GM23248 (cell line): Measurements from ENCODE around the gene USP12. TPM values are rescaled to one million over a fixed set of nuclear protein-coding genes. Genes with fewer than 3 reads are reported as not detected.

ENCODE experiments used
- DNase-seq: peaks from one replicate; pipeline ENCODE4 v3.0.0-alpha.2; 2015
- H2AFZ ChIP-seq: fragments of 200-600 bp; sonication (generic); 2 replicates; pipeline ENCODE4 v1.6.1; 2016; ENCODE audit warnings: antibody characterized with exemption
- H3F3A ChIP-seq: fragments of 200-600 bp; sonication (generic); 2 replicates; pipeline ENCODE4 v1.6.1; 2016; ENCODE audit warnings: mild to moderate bottlenecking, antibody characterized with exemption, mixed run types; ENCODE audit not compliant: insufficient read depth
- H3K27ac ChIP-seq: fragments of 200-600 bp; sonication (generic); 2 replicates; pipeline ENCODE4 v1.5.1; 2016; ENCODE audit warnings: mild to moderate bottlenecking
- H3K27me3 ChIP-seq: fragments of 200-600 bp; sonication (generic); replicated peaks from 2 replicates; pipeline ENCODE4 v1.6.1; 2016; ENCODE audit warnings: mild to moderate bottlenecking; ENCODE audit not compliant: insufficient read depth
- H3K36me3 ChIP-seq: fragments of 200-600 bp; sonication (generic); 2 replicates; pipeline ENCODE4 v1.6.1; 2016; ENCODE audit warnings: low read depth, mild to moderate bottlenecking
- H3K4me1 ChIP-seq: fragments of 200-600 bp; sonication (generic); 2 replicates; pipeline ENCODE4 v1.6.1; 2016; ENCODE audit warnings: mild to moderate bottlenecking; ENCODE audit not compliant: insufficient read depth
- H3K4me2 ChIP-seq: fragments of 200-600 bp; sonication (generic); one replicate; pipeline ENCODE4 v1.6.1; 2016; ENCODE audit warnings: mild to moderate bottlenecking; ENCODE audit not compliant: unreplicated experiment
- H3K4me3 ChIP-seq: fragments of 200-600 bp; sonication (generic); 2 replicates; pipeline ENCODE4 v1.5.1; 2016; ENCODE audit warnings: mild to moderate bottlenecking
- H3K79me2 ChIP-seq: fragments of 200-600 bp; sonication (generic); 2 replicates; pipeline ENCODE4 v1.6.1; 2016; ENCODE audit warnings: mild to moderate bottlenecking; ENCODE audit not compliant: insufficient read depth
- H3K9ac ChIP-seq: fragments of 200-600 bp; sonication (generic); 2 replicates; pipeline ENCODE4 v1.6.1; 2016; ENCODE audit warnings: mild to moderate bottlenecking
- H3K9me2 ChIP-seq: fragments of 200-600 bp; sonication (generic); 2 replicates; pipeline ENCODE4 v1.6.1; 2016; ENCODE audit warnings: mixed run types, mild to moderate bottlenecking, moderate library complexity; ENCODE audit not compliant: insufficient read depth
- H3K9me3 ChIP-seq: fragments of 200-600 bp; sonication (generic); one replicate; pipeline ENCODE4 v1.6.1; 2017; ENCODE audit warnings: low read depth
- H4K20me1 ChIP-seq: fragments of 200-600 bp; sonication (generic); 2 replicates; pipeline ENCODE4 v1.6.0; 2016; ENCODE audit not compliant: insufficient read depth
- EZH2 ChIP-seq: fragments of 200-600 bp; sonication (generic); IDR thresholded peaks from 2 replicates; pipeline ENCODE4 v1.6.1; 2018; ENCODE audit warnings: antibody characterized with exemption, mild to moderate bottlenecking; ENCODE audit not compliant: insufficient read depth, poor library complexity, severe bottlenecking
- EZH2phosphoT487 ChIP-seq: fragments of 200-600 bp; sonication (generic); IDR thresholded peaks from 2 replicates; pipeline ENCODE4 v1.6.1; 2018; ENCODE audit warnings: antibody characterized with exemption, moderate library complexity, mild to moderate bottlenecking, low read depth; ENCODE audit not compliant: insufficient read depth
- WGBS, 2 experiments: methylation state at CpG; one replicate each; pipeline ENCODE4 v1.1.6; 2015 to 2017; ENCODE audit warnings: low lambda C conversion rate in 2 of 2, low coverage in 1 of 2; ENCODE audit errors: missing lambda C conversion rate in 2 of 2; 5-methylcytosine and 5-hydroxymethylcytosine counted together
- in situ Hi-C: fragments of 300-500 bp; cut with MboI; formaldehyde crosslinking; loops from 2 replicates; pipeline ENCODE4 v1.15.0; 2020
- polyA plus RNA-seq: library from polyadenylated mRNA; unstranded; fragments of >200 nt; fragmentation: Nextera tagmentation; extraction: Ambion mirVana; gene quantifications from 2 replicates; pipeline ENCODE4 v1.2.1, GENCODE V29; 2016
- total RNA-seq: library from RNA; depleted of rRNA; stranded (reverse); fragments of >200 nt; shearing (Covaris generic); gene quantifications from 2 replicates; pipeline ENCODE4 v1.2.3, GENCODE V29; 2014

Gene USP12
- total and polyA plus RNA-seq, 2 experiments from 2014 or later: 16.0 to 18.9 TPM

DNA sequence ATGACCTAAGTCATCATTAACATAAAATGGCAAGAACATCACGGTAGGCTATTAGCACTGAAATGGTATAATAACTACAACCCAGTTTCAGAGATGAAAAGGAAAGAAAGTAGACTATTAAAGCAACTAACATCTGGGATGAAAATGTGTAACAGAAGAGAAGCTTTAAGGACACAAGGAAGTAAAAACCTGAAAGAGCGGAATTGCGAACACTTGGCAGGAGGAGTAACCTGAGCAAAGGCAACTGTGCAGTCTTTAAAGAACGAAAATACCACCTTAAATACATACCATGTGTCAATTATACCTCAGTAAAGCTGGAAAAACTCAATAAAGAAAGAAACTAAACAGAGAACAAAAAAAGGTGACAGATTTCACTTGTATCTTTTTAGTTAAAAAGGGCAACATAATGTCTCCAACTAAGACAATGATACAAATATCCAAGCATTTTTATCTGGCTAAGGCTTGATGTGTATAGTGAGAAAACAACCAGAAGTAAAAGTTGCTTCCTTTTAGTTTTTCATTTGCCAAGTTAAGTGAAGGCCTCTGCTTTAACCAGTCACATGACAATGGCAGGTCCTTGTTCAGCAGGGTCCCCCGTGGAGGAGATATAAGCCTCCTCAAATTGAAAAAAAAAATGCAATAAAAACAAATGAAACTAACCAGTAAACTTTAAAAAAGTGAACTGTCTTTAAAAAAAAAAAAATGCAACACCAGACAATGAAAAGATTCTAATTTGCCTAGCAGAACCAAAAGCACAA lies 11.6 kb downstream of the USP12 start:
- DNase-seq: no peak
- H4K20me1 ChIP-seq: peaks cover 3% of the 10 kb centered on the region
- H3K79me2 ChIP-seq: peaks cover 100% of the 10 kb centered on the region
- H3K27ac ChIP-seq: no peak overlapping the region
- H3K27me3 ChIP-seq: no peaks in the 10 kb centered on the region
- no peak overlapping the region for H3K4me3 ChIP-seq
- 96 to 100% methylated on average over 5 of the region's 5 CpGs for WGBS, 2 experiments
- no peak overlapping the region for H2AFZ ChIP-seq
- H3F3A ChIP-seq: no peaks in the 10 kb centered on the region
- no peaks in the 10 kb centered on the region for H3K36me3 ChIP-seq
- TF ChIP-seq EZH2phosphoT487 (no peak), EZH2 (no peak)
- no peaks in the 10 kb centered on the region for H3K4me1 ChIP-seq
- H3K4me2 ChIP-seq: no peak overlapping the region
- H3K9me2 ChIP-seq: no peaks in the 10 kb centered on the region
- in situ Hi-C loops: no loop called here
- no peaks in the 10 kb centered on the region for H3K9me3 ChIP-seq
- H3K9ac ChIP-seq: no peak overlapping the region

DNA sequence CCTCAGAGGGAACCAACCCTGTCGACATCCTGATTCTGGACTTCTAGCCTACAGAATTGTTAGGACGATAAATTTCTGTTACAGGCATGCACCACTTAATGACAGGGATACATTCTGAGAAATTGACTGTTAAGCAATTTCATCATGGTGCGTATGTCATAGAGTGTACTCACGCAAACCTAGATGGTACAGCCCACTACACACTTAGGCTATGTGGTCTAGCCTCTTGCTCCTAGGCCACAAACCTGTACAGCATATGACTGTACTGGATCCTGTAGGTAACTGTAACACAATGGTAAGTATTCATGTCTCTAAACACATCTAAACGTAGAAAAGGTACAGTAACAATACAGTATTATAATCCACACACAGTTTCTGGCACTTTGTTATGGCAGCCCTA lies 13.3 kb downstream of the USP12 start:
- TF ChIP-seq EZH2phosphoT487 (no peak), EZH2 (no peak)
- Histone ChIP-seq H3K9ac (no peak overlapping the region), H3K27me3 (no peaks in the 10 kb centered on the region), H3K27ac (no peak overlapping the region), H3K36me3 (no peaks in the 10 kb centered on the region), H3K79me2 (peaks cover 100% of the 10 kb centered on the region), H3K4me3 (no peak overlapping the region), H4K20me1 (peaks cover 11% of the 10 kb centered on the region; the same call in 1 of the 2 replicates), H3K9me3 (no peaks in the 10 kb centered on the region), H2AFZ (no peak overlapping the region), H3K4me2 (no peak overlapping the region), H3F3A (no peaks in the 10 kb centered on the region), H3K4me1 (no peaks in the 10 kb centered on the region), H3K9me2 (no peaks in the 10 kb centered on the region)
- DNase-seq: no peak
- WGBS, 2 experiments: 97 to 99% methylated on average over 5 of the region's 5 CpGs
- in situ Hi-C loops: no loop called here

- WGBS, 2 experiments: 73 to 74% methylated on average over 4 of the region's 4 CpGs
- peaks cover 38% of the 10 kb centered on the region; the same call in 1 of the 2 replicates for H4K20me1 ChIP-seq
- in situ Hi-C loops: no loop called here
- no peak overlapping the region for H3K27ac ChIP-seq
- H3K79me2 ChIP-seq: peaks cover 99% of the 10 kb centered on the region
- no peaks in the 10 kb centered on the region for H3K4me1 ChIP-seq
- 0 out of 2 replicates have a peak, but pooled peaks cover 8% of the 10 kb centered on the region for H3F3A ChIP-seq
- DNase-seq: no peak
- no peak overlapping the region for H3K4me2 ChIP-seq
- H3K9me2 ChIP-seq: no peaks in the 10 kb centered on the region
- no peak overlapping the region for H3K9ac ChIP-seq
- no peak overlapping the region for H2AFZ ChIP-seq
- H3K27me3 ChIP-seq: no peaks in the 10 kb centered on the region
- H3K4me3 ChIP-seq: no peak overlapping the region
- TF ChIP-seq EZH2 (no peak), EZH2phosphoT487 (no peak)
- H3K9me3 ChIP-seq: no peaks in the 10 kb centered on the region
- H3K36me3 ChIP-seq: no peaks in the 10 kb centered on the region
These were observed 19.6 kb downstream of the USP12 start for GRCh38 chr13:27151798-27152599.

DNA sequence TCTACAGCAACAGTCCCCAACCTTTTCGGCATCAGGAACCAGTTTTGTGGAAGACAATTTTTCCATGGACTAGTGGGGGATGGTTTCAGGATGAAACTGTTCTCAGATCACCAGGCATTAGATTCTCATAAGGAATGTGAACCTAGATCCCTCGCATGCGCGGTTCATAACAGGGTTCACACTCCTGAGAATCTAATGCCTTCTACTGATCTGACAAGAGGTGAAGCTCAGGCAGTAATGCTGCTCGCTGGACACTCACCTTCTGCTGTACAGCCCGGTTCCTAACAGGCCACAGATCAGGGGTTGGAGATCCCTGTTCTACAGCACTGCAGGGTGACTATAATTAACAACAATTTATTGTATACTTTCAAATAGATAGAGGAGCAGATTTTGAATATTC lies 21.9 kb downstream of the USP12 start:
- Histone ChIP-seq H2AFZ (no peak overlapping the region), H3K4me1 (no peaks in the 10 kb centered on the region), H3K79me2 (peaks cover 99% of the 10 kb centered on the region), H3F3A (0 out of 2 replicates have a peak, but pooled peaks cover 8% of the 10 kb centered on the region), H3K27ac (no peak overlapping the region), H3K9me3 (no peaks in the 10 kb centered on the region), H4K20me1 (peaks cover 38% of the 10 kb centered on the region; the same call in 1 of the 2 replicates), H3K9me2 (no peaks in the 10 kb centered on the region), H3K4me2 (no peak overlapping the region), H3K27me3 (no peaks in the 10 kb centered on the region), H3K4me3 (no peak overlapping the region), H3K9ac (no peak overlapping the region), H3K36me3 (no peaks in the 10 kb centered on the region)
- TF ChIP-seq EZH2 (no peak), EZH2phosphoT487 (no peak)
- in situ Hi-C loops: no loop called here
- WGBS, 2 experiments: 97 to 98% methylated on average over 6 of the region's 6 CpGs
- DNase-seq: no peak
